Ishikawa (cell line): ENCODE results near the gene OSTC.

Experiments
- CEBPB ChIP-seq: IDR thresholded peaks from 2 replicates; pipeline ENCODE4 v1.6.1; 2012
- CREB1 ChIP-seq: IDR thresholded peaks from 2 replicates; pipeline ENCODE4 v1.6.1; 2012; ENCODE audit warnings: low read depth
- EGR1 ChIP-seq: IDR thresholded peaks from 2 replicates; pipeline ENCODE4 v1.6.1; 2012
- EP300 ChIP-seq: IDR thresholded peaks from 2 replicates; pipeline ENCODE4 v1.6.1; 2012; ENCODE audit warnings: borderline replicate concordance
- FOXM1 ChIP-seq: IDR thresholded peaks from 2 replicates; pipeline ENCODE4 v1.6.1; 2012; ENCODE audit warnings: low read depth, borderline replicate concordance
- MAX ChIP-seq: IDR thresholded peaks from 2 replicates; pipeline ENCODE4 v1.6.1; 2012
- NFIC ChIP-seq: IDR thresholded peaks from 2 replicates; pipeline ENCODE4 v1.6.1; 2012
- RAD21 ChIP-seq: IDR thresholded peaks from 2 replicates; pipeline ENCODE4 v1.6.1; 2012; ENCODE audit warnings: low read depth
- REST ChIP-seq: IDR thresholded peaks from 2 replicates; pipeline ENCODE4 v1.6.1; 2012; ENCODE audit warnings: low read depth, mild to moderate bottlenecking
- TAF1 ChIP-seq: IDR thresholded peaks from 2 replicates; pipeline ENCODE4 v1.6.1; 2012; ENCODE audit warnings: low read depth, mild to moderate bottlenecking
- TCF12 ChIP-seq: IDR thresholded peaks from 2 replicates; pipeline ENCODE4 v1.6.1; 2012; ENCODE audit warnings: low read depth
- TEAD4 ChIP-seq: IDR thresholded peaks from 2 replicates; pipeline ENCODE4 v1.6.1; 2012
- USF1 ChIP-seq: IDR thresholded peaks from 2 replicates; pipeline ENCODE4 v1.6.1; 2012
- YY1 ChIP-seq: IDR thresholded peaks from 2 replicates; pipeline ENCODE4 v1.6.1; 2012; ENCODE audit warnings: low read depth
- ZBTB7A ChIP-seq: IDR thresholded peaks from 2 replicates; pipeline ENCODE4 v1.6.1; 2012; ENCODE audit warnings: low read depth

OSTC gene

GRCh38 chr4:108650212-108651013 is at the start of gene OSTC:
Gene OSTC (plus strand): TSS chr4:108650599. CDS start chr4:108650656, 57 bp downstream.
- TF ChIP-seq EP300 (no peak), ZBTB7A (no peak), MAX (peak; percentile 93), RAD21 (no peak), YY1 (peak; percentile 85), TCF12 (0 out of 2 replicates have a peak, but pooled peaks have one; percentile 44), USF1 (no peak; the same call in 1 of the 2 replicates), TEAD4 (peak; percentile 39; the same call in 1 of the 2 replicates), TAF1 (peak; percentile 72), NFIC (no peak), EGR1 (no peak), CEBPB (no peak), CREB1 (no peak; the same call in 1 of the 2 replicates), FOXM1 (peak; percentile 24; the same call in 1 of the 2 replicates)

GRCh38 chr4:108601106-108601505 is 49.3 kb upstream of the OSTC start:
- TF ChIP-seq ZBTB7A = no peak
- TF ChIP-seq TCF12 = no peak
- TF ChIP-seq EGR1 = no peak
- TF ChIP-seq CEBPB = no peak
- no peak for TF ChIP-seq NFIC
- no peak for TF ChIP-seq RAD21
- TF ChIP-seq REST = no peak
- TF ChIP-seq TAF1 = no peak
- TF ChIP-seq TEAD4 = no peak
- TF ChIP-seq USF1 = no peak
- TF ChIP-seq MAX = no peak

- TF ChIP-seq YY1 (no peak), TAF1 (no peak), CREB1 (no peak), EP300 (no peak), RAD21 (no peak), MAX (no peak), ZBTB7A (no peak), REST (no peak), USF1 (no peak), TEAD4 (no peak), FOXM1 (no peak), NFIC (no peak), TCF12 (no peak), CEBPB (no peak), EGR1 (no peak)
These were observed 48.9 kb upstream of the OSTC start for GRCh38 chr4:108601532-108601931.

GRCh38 chr4:108602163-108602562 is 48.2 kb upstream of the OSTC start:
- no peak for TF ChIP-seq NFIC
- no peak for TF ChIP-seq ZBTB7A
- TF ChIP-seq EP300 = no peak
- TF ChIP-seq MAX = no peak
- no peak for TF ChIP-seq FOXM1
- TF ChIP-seq CEBPB = no peak
- TF ChIP-seq USF1 = no peak
- TF ChIP-seq EGR1 = no peak
- no peak for TF ChIP-seq RAD21
- no peak for TF ChIP-seq TEAD4
- TF ChIP-seq TAF1 = no peak
- no peak for TF ChIP-seq CREB1
- TF ChIP-seq REST = no peak
- no peak for TF ChIP-seq TCF12
- TF ChIP-seq YY1 = no peak
